HUES64 (cell line): ENCODE measurements around the gene HMGB4.

Experiments used
- H3K27ac ChIP-seq: 2 replicates; pipeline ENCODE4 v1.7.0; 2013; ENCODE audit warnings: low read depth, low read length, inconsistent platforms
- H3K27me3 ChIP-seq: 2 replicates; pipeline ENCODE4 v1.6.1; 2013; ENCODE audit warnings: mild to moderate bottlenecking, low read length; ENCODE audit not compliant: insufficient read depth
- H3K36me3 ChIP-seq: 2 replicates; pipeline ENCODE4 v1.6.1; 2013; ENCODE audit warnings: mild to moderate bottlenecking, low read length; ENCODE audit not compliant: insufficient read depth
- H3K4me1 ChIP-seq: 2 replicates; pipeline ENCODE4 v1.6.1; 2013; ENCODE audit warnings: mild to moderate bottlenecking, low read length, moderate library complexity; ENCODE audit not compliant: insufficient read depth
- H3K4me3 ChIP-seq: 2 replicates; pipeline ENCODE4 v1.5.1; 2013; ENCODE audit warnings: mild to moderate bottlenecking, low read length, moderate library complexity
- H3K9ac ChIP-seq: 2 replicates; pipeline ENCODE4 v1.6.1; 2013; ENCODE audit warnings: mild to moderate bottlenecking, low read depth, low read length
- H3K9me3 ChIP-seq: 2 replicates; pipeline ENCODE4 v1.6.1; 2013; ENCODE audit warnings: low read depth, low read length; ENCODE audit not compliant: insufficient read depth
- WGBS: fragments of 150-250, 120-280 bp; methylation state at CpG from one replicate; pipeline ENCODE4 v1.1.7; 2013; ENCODE audit warnings: missing lambda C conversion rate; 5-methylcytosine and 5-hydroxymethylcytosine counted together

The HMGB4 gene

DNA sequence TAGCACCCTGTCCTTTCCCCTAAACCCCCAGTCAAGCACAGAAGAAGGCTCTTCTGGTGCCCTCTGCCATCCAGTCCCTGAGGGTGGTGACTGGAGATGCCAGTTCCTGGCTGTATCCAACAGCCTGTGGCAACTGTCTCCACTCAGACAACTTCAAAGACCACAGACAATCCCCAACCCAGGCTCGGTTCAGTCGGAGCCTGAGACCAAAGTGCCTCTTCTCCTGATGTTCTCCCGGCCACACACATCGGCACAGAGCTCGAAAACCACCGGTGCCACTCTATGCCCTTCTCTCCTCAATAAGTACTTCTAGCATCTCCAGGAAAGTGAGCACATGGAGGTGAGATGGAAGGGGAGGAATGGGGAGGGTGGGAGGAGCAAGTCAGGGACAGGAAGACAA is 39.6 kb upstream of the HMGB4 start:
- no peak overlapping the region for H3K4me3 ChIP-seq
- no peaks in the 10 kb centered on the region for H3K27me3 ChIP-seq
- 0 out of 2 replicates have a peak, but pooled peaks cover 4% of the 10 kb centered on the region for H3K36me3 ChIP-seq
- H3K27ac ChIP-seq = no peak overlapping the region
- WGBS = 99% methylated on average over 6 of the region's 6 CpGs
- H3K9me3 ChIP-seq = peaks cover 14% of the 10 kb centered on the region
- no peaks in the 10 kb centered on the region for H3K4me1 ChIP-seq
- no peak overlapping the region for H3K9ac ChIP-seq

DNA sequence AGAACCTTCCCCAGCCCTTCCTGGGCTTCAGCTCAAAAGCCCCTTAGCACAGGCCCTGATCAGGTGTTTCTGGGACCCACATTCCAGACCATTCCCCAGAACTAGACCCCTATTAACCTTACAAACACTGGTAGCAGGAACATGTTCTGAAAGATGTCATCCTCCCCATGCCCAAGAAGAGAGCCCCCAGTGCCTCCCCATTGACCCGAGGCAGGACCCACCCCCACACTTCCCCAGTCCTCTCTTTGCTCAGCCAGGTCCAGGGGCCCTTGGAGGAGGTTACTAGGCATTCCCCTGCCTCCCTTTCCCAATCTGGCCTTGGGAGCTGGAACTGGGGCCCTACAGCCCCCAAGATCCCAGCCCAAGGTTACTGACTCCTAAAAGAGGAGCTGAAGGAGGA is 38.9 kb upstream of the HMGB4 start:
- 0 out of 2 replicates have a peak, but pooled peaks cover 4% of the 10 kb centered on the region for H3K36me3 ChIP-seq
- H3K9me3 ChIP-seq = peaks cover 18% of the 10 kb centered on the region
- H3K27ac ChIP-seq = no peak overlapping the region
- no peak overlapping the region for H3K4me3 ChIP-seq
- WGBS = 85% methylated on average over 1 of the region's 1 CpG
- no peak overlapping the region for H3K9ac ChIP-seq
- no peaks in the 10 kb centered on the region for H3K27me3 ChIP-seq
- no peaks in the 10 kb centered on the region for H3K4me1 ChIP-seq

DNA sequence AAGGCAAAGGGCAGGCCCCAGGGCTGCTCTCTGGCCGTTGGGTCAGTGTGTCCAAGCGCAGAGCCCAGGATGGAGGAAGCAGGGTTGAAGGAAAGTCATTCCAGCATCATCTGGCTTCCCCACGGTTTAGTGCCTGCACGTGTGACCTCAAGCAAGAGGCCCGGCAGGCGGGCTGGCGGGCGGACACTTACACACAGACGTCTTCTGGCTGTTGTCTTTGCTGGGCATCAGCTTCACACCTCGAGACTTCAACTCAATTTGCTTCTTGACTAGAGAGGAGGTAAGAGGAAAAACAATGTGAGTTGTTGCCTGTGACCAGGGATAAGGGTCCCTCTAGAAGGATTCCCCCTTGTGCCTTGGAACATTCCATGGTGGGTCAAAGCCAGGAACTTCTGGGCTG is 38.4 kb upstream of the HMGB4 start:
- H3K4me1 ChIP-seq = no peaks in the 10 kb centered on the region
- no peak overlapping the region for H3K4me3 ChIP-seq
- no peak overlapping the region for H3K9ac ChIP-seq
- 95% methylated on average over 10 of the region's 10 CpGs for WGBS
- 0 out of 2 replicates have a peak, but pooled peaks cover 4% of the 10 kb centered on the region for H3K36me3 ChIP-seq
- peaks cover 18% of the 10 kb centered on the region for H3K9me3 ChIP-seq
- H3K27me3 ChIP-seq = no peaks in the 10 kb centered on the region
- no peak overlapping the region for H3K27ac ChIP-seq

DNA sequence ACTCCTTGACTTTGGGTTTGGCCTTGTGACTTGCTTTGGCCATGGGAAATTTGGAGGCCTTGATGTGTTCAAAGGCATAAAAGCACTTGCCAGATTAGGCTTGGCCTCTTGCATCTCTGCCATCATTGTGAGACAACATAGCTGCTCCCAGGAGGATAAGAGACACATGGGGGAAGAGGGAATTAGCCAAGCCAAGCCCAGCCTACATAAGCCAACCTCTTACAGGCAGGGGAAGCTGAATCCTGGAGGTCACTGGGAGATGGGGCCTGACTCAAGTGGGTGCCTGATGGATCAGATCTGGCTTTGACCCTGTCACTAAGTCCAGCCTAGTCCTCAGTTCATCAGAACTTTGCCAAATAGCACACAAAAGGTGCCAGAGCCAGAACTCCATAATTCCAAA is 37.6 kb upstream of the HMGB4 start:
- no peaks in the 10 kb centered on the region for H3K4me1 ChIP-seq
- H3K36me3 ChIP-seq = 0 out of 2 replicates have a peak, but pooled peaks cover 4% of the 10 kb centered on the region
- H3K4me3 ChIP-seq = no peak overlapping the region
- no peaks in the 10 kb centered on the region for H3K27me3 ChIP-seq
- H3K9ac ChIP-seq = no peak overlapping the region
- H3K9me3 ChIP-seq = peaks cover 18% of the 10 kb centered on the region
- no peak overlapping the region for H3K27ac ChIP-seq

DNA sequence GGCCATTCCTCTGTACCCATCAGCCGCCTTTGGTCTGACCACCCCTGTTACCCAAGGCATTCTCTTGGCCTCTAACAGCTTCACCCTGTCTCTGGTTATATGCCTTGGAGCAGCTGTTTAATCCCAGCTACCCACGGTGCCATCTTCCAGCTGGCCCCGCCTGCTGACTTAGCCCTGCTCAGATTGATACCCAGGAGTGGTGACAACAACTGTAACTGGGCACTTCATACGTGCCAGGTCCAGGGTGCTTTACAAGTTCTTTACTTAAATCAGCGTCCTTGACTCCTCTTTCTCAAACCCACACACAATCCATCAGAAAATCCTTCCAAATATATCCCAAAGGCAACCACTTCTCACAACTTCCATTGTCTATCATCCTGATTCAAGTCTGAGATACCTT is 37.2 kb upstream of the HMGB4 start:
- Histone ChIP-seq H3K36me3 (0 out of 2 replicates have a peak, but pooled peaks cover 4% of the 10 kb centered on the region), H3K4me3 (no peak overlapping the region), H3K4me1 (no peaks in the 10 kb centered on the region), H3K27ac (no peak overlapping the region), H3K27me3 (no peaks in the 10 kb centered on the region), H3K9me3 (peaks cover 18% of the 10 kb centered on the region), H3K9ac (no peak overlapping the region)
- WGBS = 92% methylated on average over 5 of the region's 5 CpGs

DNA sequence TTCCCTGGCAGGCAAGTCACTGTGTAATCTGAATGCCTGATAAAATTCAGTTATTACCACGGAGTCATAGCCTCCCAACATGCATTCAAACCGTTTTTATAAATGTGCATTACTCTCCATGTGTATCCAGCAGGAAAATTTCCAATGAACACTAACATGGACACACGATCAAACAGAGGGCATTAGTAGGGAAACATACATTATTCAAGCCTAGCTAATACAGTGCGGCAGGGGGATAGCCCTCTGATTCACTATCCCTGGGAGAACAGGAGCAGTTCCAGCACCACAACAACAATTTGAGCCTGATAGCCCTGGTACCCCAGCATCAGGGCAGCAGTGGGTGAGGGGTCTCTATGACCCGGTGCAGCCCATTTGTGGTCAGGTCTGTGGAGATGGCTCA is 35.8 kb upstream of the HMGB4 start:
- H3K4me3 ChIP-seq = no peak overlapping the region
- WGBS = 75% methylated on average over 5 of the region's 5 CpGs
- no peak overlapping the region for H3K9ac ChIP-seq
- 0 out of 2 replicates have a peak, but pooled peaks cover 4% of the 10 kb centered on the region for H3K36me3 ChIP-seq
- peaks cover 18% of the 10 kb centered on the region for H3K9me3 ChIP-seq
- no peaks in the 10 kb centered on the region for H3K4me1 ChIP-seq
- H3K27me3 ChIP-seq = no peaks in the 10 kb centered on the region
- no peak overlapping the region for H3K27ac ChIP-seq

DNA sequence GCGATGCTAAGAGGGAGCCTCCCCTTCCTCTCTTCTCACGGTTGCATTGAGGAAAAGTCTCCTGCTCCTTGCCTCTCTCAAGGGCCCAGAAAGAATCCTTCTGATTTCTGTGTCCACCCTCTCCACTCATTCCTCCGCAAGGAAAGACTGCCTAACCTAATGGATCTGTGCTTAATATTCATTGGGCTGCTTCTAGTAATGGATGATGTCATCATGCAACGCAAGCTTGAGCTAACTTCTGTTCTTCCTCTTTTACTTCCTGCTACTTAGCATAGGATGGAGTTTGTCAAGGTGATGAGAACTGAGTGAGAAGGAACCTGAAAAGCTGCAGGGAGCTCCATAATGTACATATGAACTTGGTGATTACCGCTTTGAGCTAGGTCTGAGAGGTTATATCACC is 35.2 kb upstream of the HMGB4 start:
- WGBS = 95% methylated on average over 5 of the region's 5 CpGs
- H3K9me3 ChIP-seq = peaks cover 18% of the 10 kb centered on the region
- H3K27me3 ChIP-seq = no peaks in the 10 kb centered on the region

DNA sequence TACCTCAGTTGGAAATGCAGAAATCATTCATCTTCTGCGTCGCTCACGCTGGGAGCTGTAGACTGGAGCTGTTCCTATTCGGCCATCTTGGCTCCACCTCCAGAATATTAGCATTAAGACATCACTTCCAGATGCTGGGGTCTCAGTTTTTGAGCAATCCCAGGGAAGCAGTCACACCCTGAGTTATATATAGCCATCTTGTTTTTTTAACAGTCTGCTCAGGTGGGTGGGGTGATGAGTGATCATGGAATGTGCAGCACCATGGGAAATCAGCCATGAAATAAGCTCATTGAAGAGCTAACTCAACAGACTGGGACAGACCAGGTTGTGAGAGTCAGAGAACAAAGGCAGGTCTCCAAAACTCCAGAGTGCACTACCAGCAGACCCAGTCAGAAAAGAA is 27.0 kb upstream of the HMGB4 start:
- no peaks in the 10 kb centered on the region for H3K4me1 ChIP-seq
- H3K27me3 ChIP-seq = no peaks in the 10 kb centered on the region
- H3K9ac ChIP-seq = no peak overlapping the region
- WGBS = 93% methylated on average over 4 of the region's 4 CpGs
- H3K4me3 ChIP-seq = no peak overlapping the region
- H3K9me3 ChIP-seq = peaks cover 17% of the 10 kb centered on the region
- no peak overlapping the region for H3K27ac ChIP-seq
- H3K36me3 ChIP-seq = 0 out of 2 replicates have a peak, but pooled peaks cover 3% of the 10 kb centered on the region

More for the DNA sequence above, 35.2 kb upstream of the HMGB4 start:
- H3K9ac ChIP-seq = no peak overlapping the region
- no peak overlapping the region for H3K4me3 ChIP-seq
- H3K36me3 ChIP-seq = 0 out of 2 replicates have a peak, but pooled peaks cover 4% of the 10 kb centered on the region
- no peaks in the 10 kb centered on the region for H3K4me1 ChIP-seq
- no peak overlapping the region for H3K27ac ChIP-seq

DNA sequence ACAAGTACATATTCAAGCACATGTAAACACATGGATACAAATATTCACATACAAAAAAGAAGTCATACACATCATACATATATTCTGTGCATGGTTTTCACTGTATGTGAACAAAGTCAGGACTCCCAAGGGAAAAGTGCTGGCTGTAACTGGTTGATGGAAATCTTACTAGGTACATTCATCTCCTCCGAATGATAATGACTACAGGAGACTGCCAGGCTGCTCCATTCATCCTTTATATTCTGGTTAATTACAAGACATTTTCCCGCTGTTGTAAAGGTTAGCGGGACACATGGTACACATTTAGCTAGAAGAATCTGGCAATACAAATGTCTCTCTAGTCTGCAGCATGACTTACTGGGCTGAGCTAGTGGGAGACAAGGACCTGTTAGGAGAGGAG is 26.2 kb upstream of the HMGB4 start:
- H3K4me3 ChIP-seq = no peak overlapping the region
- no peak overlapping the region for H3K27ac ChIP-seq
- no peak overlapping the region for H3K9ac ChIP-seq
- H3K27me3 ChIP-seq = no peaks in the 10 kb centered on the region
- H3K36me3 ChIP-seq = 0 out of 2 replicates have a peak, but pooled peaks cover 3% of the 10 kb centered on the region
- no peaks in the 10 kb centered on the region for H3K4me1 ChIP-seq
- 99% methylated on average over 3 of the region's 3 CpGs for WGBS
- H3K9me3 ChIP-seq = peaks cover 17% of the 10 kb centered on the region

DNA sequence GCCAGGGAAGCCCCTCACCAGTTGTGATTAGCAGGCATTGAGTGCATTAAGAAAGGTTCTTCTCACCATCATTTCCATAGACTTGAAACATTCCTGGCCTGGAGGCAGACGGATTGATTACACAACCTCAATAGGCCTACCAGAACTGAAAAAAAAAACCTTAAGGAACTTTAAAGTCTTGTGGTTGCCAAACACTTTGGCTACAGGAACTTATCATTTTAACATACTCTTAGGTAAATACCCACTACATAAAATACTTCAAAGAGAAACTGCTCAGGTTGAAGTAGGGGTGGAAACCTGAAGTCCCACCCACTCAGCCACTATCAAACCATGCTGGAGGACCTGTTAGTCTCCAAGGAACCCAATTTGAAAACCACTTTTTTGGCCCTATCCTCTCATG is 22.4 kb upstream of the HMGB4 start:
- Histone ChIP-seq H3K27ac (no peak overlapping the region), H3K9me3 (peaks cover 17% of the 10 kb centered on the region), H3K36me3 (0 out of 2 replicates have a peak, but pooled peaks cover 3% of the 10 kb centered on the region), H3K4me1 (no peaks in the 10 kb centered on the region), H3K9ac (no peak overlapping the region), H3K4me3 (no peak overlapping the region), H3K27me3 (no peaks in the 10 kb centered on the region)
- WGBS = 84% methylated on average over 1 of the region's 1 CpG

DNA sequence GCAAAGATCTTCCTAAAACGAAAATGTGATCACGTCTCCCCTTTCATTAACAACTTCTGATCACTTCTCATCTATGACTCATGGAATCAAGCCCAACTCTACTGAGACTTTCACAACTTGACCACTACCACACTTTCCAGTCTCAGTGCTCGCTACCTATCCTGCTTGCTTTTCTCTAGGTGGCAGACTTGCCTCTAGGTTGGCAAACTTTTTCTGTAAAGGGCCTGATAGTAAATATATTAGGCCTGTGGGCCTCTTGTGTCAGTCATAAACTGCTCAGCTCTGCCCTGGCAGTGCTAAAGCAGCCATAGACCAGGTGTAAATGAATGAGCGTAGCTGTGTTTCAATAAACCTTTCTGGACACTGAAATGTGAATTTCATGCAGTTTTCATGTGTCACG is 21.5 kb upstream of the HMGB4 start:
- Histone ChIP-seq H3K27me3 (no peaks in the 10 kb centered on the region), H3K9me3 (peaks cover 9% of the 10 kb centered on the region), H3K4me1 (no peaks in the 10 kb centered on the region), H3K4me3 (no peak overlapping the region), H3K36me3 (0 out of 2 replicates have a peak, but pooled peaks cover 3% of the 10 kb centered on the region), H3K9ac (no peak overlapping the region), H3K27ac (no peak overlapping the region)
- 87% methylated on average over 5 of the region's 5 CpGs for WGBS

DNA sequence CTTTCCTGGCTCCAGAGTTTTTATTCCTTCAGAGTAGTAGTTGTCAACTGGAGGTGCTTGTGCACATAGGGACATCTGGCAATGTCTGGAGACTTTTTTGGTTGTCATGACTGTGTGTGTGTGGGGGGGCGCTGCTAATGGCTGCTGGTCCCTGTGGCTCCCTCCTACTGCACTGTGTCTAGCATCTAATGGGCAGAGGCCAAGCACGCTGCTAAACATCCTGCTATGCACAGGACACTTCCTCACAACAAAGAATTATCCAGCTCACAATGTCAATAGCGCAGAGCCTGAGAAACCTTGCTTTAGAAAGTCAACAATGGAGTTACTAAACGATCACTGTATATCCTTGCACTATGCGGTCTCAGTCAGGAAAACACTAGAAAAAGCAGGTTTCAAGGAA is 19.7 kb upstream of the HMGB4 start:
- Histone ChIP-seq H3K9ac (no peak overlapping the region), H3K4me3 (no peak overlapping the region), H3K9me3 (no peaks in the 10 kb centered on the region), H3K27ac (no peak overlapping the region), H3K4me1 (peaks cover 14% of the 10 kb centered on the region; the same call in 1 of the 2 replicates), H3K27me3 (no peaks in the 10 kb centered on the region), H3K36me3 (0 out of 2 replicates have a peak, but pooled peaks cover 1% of the 10 kb centered on the region)
- WGBS = 90% methylated on average over 5 of the region's 5 CpGs
